Activated CD4-positive, alpha-beta T cell treated with anti-CD3 and anti-CD28 coated beads, Interleukin-2, amount 10 ng/mL, durations not matched to agents 7 days and 5 days (primary cell): ENCODE measurements around the gene SUPV3L1. TPM values are rescaled to one million over a fixed set of nuclear protein-coding genes. Genes with fewer than 3 reads are reported as not detected.
"Not testable (repeated sequence)": the region's sequence is repeated elsewhere in the genome, so short reads cannot be mapped to it uniquely, and the experiment has no call there.

Experiments used
- CTCF ChIA-PET: fragments of 350-600 bp; sonication (Branson Sonifier 250); formaldehyde crosslinking; loops from one replicate; lab custom pipeline; 2021; ENCODE audit warnings: antibody characterized with exemption; lab: Charles Lee
- POLR2A ChIA-PET: fragments of 350-600 bp; sonication (Branson Sonifier 250); formaldehyde crosslinking; loops from one replicate; lab custom pipeline; 2021; ENCODE audit warnings: antibody characterized with exemption; lab: Charles Lee
- DNase-seq: peaks from one replicate; pipeline ENCODE4 v3.0.0-alpha.2; 2020
- H3K27ac Mint-ChIP-seq: one replicate; pipeline ENCODE4 v1.8.0; 2021; ENCODE audit warnings: mild to moderate bottlenecking, moderate library complexity, mixed read lengths
- H3K27me3 Mint-ChIP-seq: one replicate; pipeline ENCODE4 v1.8.0; 2021; ENCODE audit warnings: mixed read lengths
- H3K36me3 Mint-ChIP-seq: one replicate; pipeline ENCODE4 v1.8.0; 2021; ENCODE audit warnings: low read depth, mixed read lengths
- H3K4me1 Mint-ChIP-seq: one replicate; pipeline ENCODE4 v1.8.0; 2021; ENCODE audit warnings: mixed read lengths
- H3K4me3 Mint-ChIP-seq: one replicate; pipeline ENCODE4 v1.8.0; 2021; ENCODE audit warnings: mild to moderate bottlenecking, moderate library complexity, mixed read lengths
- H3K9me3 Mint-ChIP-seq: one replicate; pipeline ENCODE4 v1.8.0; 2021; ENCODE audit warnings: mixed read lengths
- total RNA-seq, 2 experiments: library from RNA; stranded (reverse); gene quantifications; one replicate each; pipeline ENCODE4 v1.2.3, GENCODE V29; 2021

SUPV3L1 gene
- total RNA-seq, 2 experiments from 2014 or later: 33.2 to 34.5 TPM

GRCh38 chr10:69172241-69172982, 7.6 kb upstream of the SUPV3L1 start:
- Mint-ChIP-seq H3K36me3 (peaks cover 24% of the 10 kb centered on the region), H3K4me1 (peaks cover 4% of the 10 kb centered on the region), H3K27ac (no peak overlapping the region), H3K27me3 (no peaks in the 10 kb centered on the region), H3K9me3 (no peaks in the 10 kb centered on the region), H3K4me3 (no peak overlapping the region)
- CTCF ChIA-PET: no interaction called here
- POLR2A ChIA-PET: no interaction called here
- DNase-seq: no peak

GRCh38 chr10:69175326-69175725, 4.7 kb upstream of the SUPV3L1 start:
- H3K9me3 Mint-ChIP-seq, H3K27me3 Mint-ChIP-seq, H3K4me3 Mint-ChIP-seq, POLR2A ChIA-PET, DNase-seq, H3K27ac Mint-ChIP-seq: not testable (repeated sequence)
- H3K4me1 Mint-ChIP-seq: peaks cover 15% of the 10 kb centered on the region
- H3K36me3 Mint-ChIP-seq: peaks cover 17% of the 10 kb centered on the region
- CTCF ChIA-PET: interaction anchor here (1.0 to 1.1 kb wide), 2 partner anchors 10 to 30 kb away, joined by 3 read pairs; no protein-coding TSS in a partner anchor

GRCh38 chr10:69176823-69177222, 3.2 kb upstream of the SUPV3L1 start:
- Mint-ChIP-seq H3K27me3 (no peaks in the 10 kb centered on the region), H3K4me1 (peaks cover 26% of the 10 kb centered on the region), H3K4me3 (no peak overlapping the region), H3K9me3 (no peaks in the 10 kb centered on the region), H3K27ac (no peak overlapping the region), H3K36me3 (peaks cover 4% of the 10 kb centered on the region)
- POLR2A ChIA-PET: no interaction called here
- DNase-seq: no peak
- CTCF ChIA-PET: no interaction called here

DNA sequence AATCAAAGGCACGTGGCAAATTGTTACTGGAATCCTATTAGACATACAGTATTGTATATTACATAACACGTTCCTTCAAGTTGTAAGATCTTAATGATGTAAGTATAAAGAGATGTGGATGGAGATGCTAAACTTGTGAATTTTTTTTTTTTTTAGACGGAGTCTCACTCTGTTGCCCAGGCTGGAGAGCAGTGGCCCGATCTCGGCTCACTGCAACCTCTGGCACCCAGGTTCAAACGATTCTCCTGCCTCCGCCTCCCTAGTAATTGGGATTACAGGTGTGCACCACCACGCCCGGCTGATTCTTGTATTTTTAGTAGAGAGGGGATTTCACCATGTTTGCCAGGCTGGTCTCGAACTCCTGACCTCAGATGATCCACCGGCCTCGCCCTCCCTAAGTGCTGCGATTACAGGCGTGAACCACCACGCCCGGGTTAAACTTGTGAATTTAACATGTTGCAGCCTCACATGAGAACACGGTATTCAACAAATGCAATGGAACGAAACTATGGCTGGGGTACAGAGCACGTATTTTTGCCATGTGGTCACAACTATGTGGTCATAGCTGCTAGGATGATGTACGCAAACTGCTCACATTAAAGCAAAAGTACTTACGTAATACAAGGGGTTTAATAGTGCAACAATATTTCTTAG, 818 bp upstream of the SUPV3L1 start:
- CTCF ChIA-PET: no interaction called here
- Mint-ChIP-seq H3K27me3 (no peaks in the 10 kb centered on the region), H3K27ac (peak overlapping the region; percentile 99), H3K4me1 (peaks cover 35% of the 10 kb centered on the region), H3K36me3 (no peaks in the 10 kb centered on the region), H3K9me3 (no peaks in the 10 kb centered on the region), H3K4me3 (peak overlapping the region; percentile 89)
- POLR2A ChIA-PET: interaction anchor here (0.5 kb wide), 1 partner anchor 53 kb away, joined by 3 read pairs; no protein-coding TSS in a partner anchor
- peak; percentile 48 for DNase-seq

- ChIA-PET POLR2A (no interaction called here), CTCF (interaction anchor here (0.7 kb wide), 1 partner anchor 227 kb away, joined by 4 read pairs; no protein-coding TSS in a partner anchor)
- H3K4me1 Mint-ChIP-seq: peaks cover 42% of the 10 kb centered on the region
- no peaks in the 10 kb centered on the region for H3K9me3 Mint-ChIP-seq
- H3K4me3 Mint-ChIP-seq: peak overlapping the region; percentile 89
- H3K36me3 Mint-ChIP-seq: peaks cover under 1% of the 10 kb centered on the region
- DNase-seq: peak; percentile 29
- no peaks in the 10 kb centered on the region for H3K27me3 Mint-ChIP-seq
- peak overlapping the region; percentile 99 for H3K27ac Mint-ChIP-seq
These were observed 631 bp downstream of the SUPV3L1 start for GRCh38 chr10:69180525-69181204.

DNA sequence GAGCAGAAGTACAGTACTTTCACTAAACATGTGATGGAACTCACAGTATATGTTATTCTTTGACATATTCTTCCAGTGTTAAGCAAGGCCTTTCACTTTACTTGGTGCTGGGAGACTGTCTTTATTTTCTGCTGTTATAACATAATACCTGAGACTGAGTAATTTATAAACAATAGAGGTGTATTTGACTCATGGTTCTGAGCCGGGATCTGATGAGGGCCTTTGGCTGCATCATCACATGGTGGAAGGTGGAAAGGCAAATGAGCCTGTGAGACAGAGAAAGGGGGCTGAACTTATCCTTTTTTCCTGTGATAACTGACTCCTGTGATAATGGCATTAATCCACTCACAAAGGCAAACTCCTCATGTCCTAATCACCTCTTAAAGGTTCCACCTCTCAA, 1.4 kb downstream of the SUPV3L1 start:
- Mint-ChIP-seq H3K4me3 (peak overlapping the region; percentile 89), H3K27ac (peak overlapping the region; percentile 99), H3K36me3 (peaks cover 2% of the 10 kb centered on the region), H3K27me3 (no peaks in the 10 kb centered on the region), H3K9me3 (no peaks in the 10 kb centered on the region), H3K4me1 (peaks cover 45% of the 10 kb centered on the region)
- ChIA-PET POLR2A (no interaction called here), CTCF (interaction anchor here (0.6 kb wide), 1 partner anchor 201 kb away, joined by 3 read pairs; no protein-coding TSS in a partner anchor)
- no peak for DNase-seq

DNA sequence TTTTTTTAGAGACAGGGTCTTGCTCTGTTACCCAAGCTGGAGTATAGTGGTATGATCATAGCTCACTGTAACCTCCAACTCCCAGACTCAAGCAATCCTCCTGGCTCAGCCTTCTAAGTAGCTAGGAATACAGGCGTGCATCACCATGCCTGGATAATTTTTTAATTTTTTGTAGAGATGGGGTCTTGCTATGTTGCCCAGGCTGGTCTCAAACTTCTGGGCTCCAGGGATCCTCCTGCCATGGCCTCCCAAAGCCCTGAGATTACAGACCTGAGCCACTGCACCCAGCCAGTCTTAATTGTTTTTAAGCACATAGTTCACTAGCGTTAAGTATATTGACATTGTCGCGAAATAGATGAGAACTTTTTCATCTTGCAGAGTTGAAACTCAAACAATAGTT, 2.0 kb downstream of the SUPV3L1 start:
- POLR2A ChIA-PET: no interaction called here
- H3K36me3 Mint-ChIP-seq: peaks cover 2% of the 10 kb centered on the region
- DNase-seq: no peak
- H3K4me3 Mint-ChIP-seq: no peak overlapping the region
- no peaks in the 10 kb centered on the region for H3K9me3 Mint-ChIP-seq
- H3K4me1 Mint-ChIP-seq: peaks cover 45% of the 10 kb centered on the region
- H3K27me3 Mint-ChIP-seq: no peaks in the 10 kb centered on the region
- CTCF ChIA-PET: interaction anchor here (0.6 to 1.0 kb wide), 2 partner anchors 202 to 225 kb away, joined by 3 read pairs; no protein-coding TSS in a partner anchor
- H3K27ac Mint-ChIP-seq: no peak overlapping the region

DNA sequence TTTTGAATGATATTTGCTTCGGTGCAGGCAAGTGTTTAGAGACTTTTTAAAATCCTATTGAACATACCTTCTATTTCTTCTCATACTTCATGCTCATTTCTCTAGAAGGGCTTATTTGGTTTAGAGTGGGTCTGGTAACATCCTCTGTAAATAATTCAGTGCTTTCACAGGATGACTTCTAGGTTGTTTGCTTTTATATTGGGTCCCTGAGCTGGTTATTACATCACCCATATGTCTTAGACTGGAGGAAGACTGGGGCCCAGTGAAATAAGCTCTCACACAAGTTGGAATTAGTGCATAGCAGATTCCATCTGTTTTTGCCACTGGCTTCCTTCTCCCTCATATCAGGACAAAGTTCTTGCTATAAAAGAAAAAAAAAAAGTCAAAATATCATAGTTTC, 6.5 kb downstream of the SUPV3L1 start:
- peak overlapping the region; percentile 15 for H3K27ac Mint-ChIP-seq
- H3K9me3 Mint-ChIP-seq: no peaks in the 10 kb centered on the region
- DNase-seq: no peak
- ChIA-PET CTCF (interaction anchor here (0.8 to 1.2 kb wide), 4 partner anchors 12 to 85 kb away, joined by 3 read pairs; no protein-coding TSS in a partner anchor), POLR2A (no interaction called here)
- H3K36me3 Mint-ChIP-seq: peaks cover 17% of the 10 kb centered on the region
- H3K27me3 Mint-ChIP-seq: no peaks in the 10 kb centered on the region
- peaks cover 24% of the 10 kb centered on the region for H3K4me1 Mint-ChIP-seq
- no peak overlapping the region for H3K4me3 Mint-ChIP-seq

- Mint-ChIP-seq H3K27ac (peak overlapping the region; percentile 71), H3K36me3 (peaks cover 40% of the 10 kb centered on the region), H3K9me3 (no peaks in the 10 kb centered on the region), H3K27me3 (no peaks in the 10 kb centered on the region), H3K4me3 (no peak overlapping the region), H3K4me1 (peaks cover 41% of the 10 kb centered on the region)
- POLR2A ChIA-PET: no interaction called here
- CTCF ChIA-PET: interaction anchor here (0.8 to 1.6 kb wide), 4 partner anchors 14 to 138 kb away, joined by 3 to 5 read pairs (median 3); no protein-coding TSS in a partner anchor
- DNase-seq: no peak
These were observed 21.0 kb downstream of the SUPV3L1 start for GRCh38 chr10:69201045-69201444.

DNA sequence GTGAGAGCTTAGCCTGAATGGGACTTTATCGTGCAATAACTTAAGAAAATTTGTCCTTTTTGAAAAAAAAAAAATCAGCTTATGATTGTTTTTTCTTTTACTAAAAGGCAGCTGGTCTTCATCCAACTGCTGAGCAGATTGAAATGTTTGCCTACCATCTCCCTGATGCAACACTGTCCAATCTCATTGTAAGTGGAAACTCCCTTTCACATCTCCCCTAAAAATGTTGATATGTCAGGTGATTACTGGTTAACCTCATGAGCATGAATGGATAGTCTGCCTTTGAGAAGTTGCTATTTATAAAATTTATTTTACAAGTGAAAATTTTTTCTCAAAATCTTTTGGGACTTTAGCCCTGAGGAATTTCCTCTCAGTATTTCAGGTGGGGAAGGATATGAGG, 22.3 kb downstream of the SUPV3L1 start:
- peaks cover 51% of the 10 kb centered on the region for H3K4me1 Mint-ChIP-seq

DNA sequence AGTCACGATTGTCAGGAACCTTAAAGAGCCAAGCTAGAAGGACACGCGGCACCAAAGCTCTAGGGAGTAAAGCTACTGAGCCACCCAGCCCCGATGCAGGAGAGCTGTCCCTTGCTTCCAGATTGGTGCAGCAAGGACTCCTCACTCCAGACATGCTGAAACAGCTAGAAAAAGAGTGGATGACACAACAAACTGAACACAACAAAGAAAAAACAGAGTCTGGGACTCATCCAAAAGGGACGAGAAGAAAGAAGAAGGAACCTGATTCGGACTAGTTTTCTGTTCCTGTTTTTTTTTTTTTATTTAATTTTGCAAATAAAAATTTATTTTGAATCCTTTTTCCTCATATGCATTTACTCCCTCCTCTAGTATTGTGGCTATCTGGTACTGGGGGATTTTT, 28.7 kb downstream of the SUPV3L1 start:
- Mint-ChIP-seq H3K4me3 (no peak overlapping the region), H3K9me3 (no peaks in the 10 kb centered on the region), H3K36me3 (peaks cover 43% of the 10 kb centered on the region), H3K4me1 (peaks cover 48% of the 10 kb centered on the region), H3K27me3 (no peaks in the 10 kb centered on the region), H3K27ac (no peak overlapping the region)
- ChIA-PET POLR2A (no interaction called here), CTCF (interaction anchor here (0.6 to 0.9 kb wide), 2 partner anchors 18 to 148 kb away, joined by 4 to 5 read pairs; no protein-coding TSS in a partner anchor)
- no peak for DNase-seq

More for the DNA sequence above, 22.3 kb downstream of the SUPV3L1 start:
- Mint-ChIP-seq H3K27me3 (no peaks in the 10 kb centered on the region), H3K27ac (peak overlapping the region; percentile 80), H3K36me3 (peaks cover 48% of the 10 kb centered on the region), H3K9me3 (no peaks in the 10 kb centered on the region), H3K4me3 (no peak overlapping the region)
- DNase-seq: no peak
- ChIA-PET POLR2A (no interaction called here), CTCF (interaction anchor here (0.5 to 1.6 kb wide), 6 partner anchors 10 to 1567 kb away, joined by 3 to 5 read pairs (median 3); no protein-coding TSS in a partner anchor)

GRCh38 chr10:69209787-69210484, 29.9 kb downstream of the SUPV3L1 start:
- CTCF ChIA-PET: interaction anchor here (0.6 kb wide), 2 partner anchors 181 to 269 kb away, joined by 3 to 4 read pairs; no protein-coding TSS in a partner anchor
- Mint-ChIP-seq H3K27ac (no peak overlapping the region), H3K27me3 (no peaks in the 10 kb centered on the region), H3K4me1 (peaks cover 52% of the 10 kb centered on the region), H3K36me3 (peaks cover 40% of the 10 kb centered on the region), H3K9me3 (no peaks in the 10 kb centered on the region), H3K4me3 (no peak overlapping the region)
- POLR2A ChIA-PET: no interaction called here
- no peak for DNase-seq
